Stomach smooth muscle (tissue), 2 donors: ENCODE measurements around the gene NFAM1.

Experiments used
- H3K27ac ChIP-seq: one replicate; pipeline ENCODE4 v1.7.0; 2013; ENCODE audit warnings: mild to moderate bottlenecking, low read length, inconsistent platforms
- H3K27me3 ChIP-seq, 2 donors: one replicate each; pipeline ENCODE4 v1.7.0; 2013; ENCODE audit warnings: low read length in 2 of 2; ENCODE audit not compliant: insufficient read depth in 2 of 2, control insufficient read depth in 1 of 2
- H3K36me3 ChIP-seq, 2 donors: one replicate each; pipeline ENCODE4 v1.7.0; 2013; ENCODE audit warnings: low read length in 2 of 2; ENCODE audit not compliant: control insufficient read depth in 2 of 2, insufficient read depth in 2 of 2
- H3K4me1 ChIP-seq: one replicate; pipeline ENCODE4 v1.7.0; 2013; ENCODE audit warnings: low read length; ENCODE audit not compliant: control insufficient read depth, insufficient read depth
- H3K4me3 ChIP-seq, 2 donors: one replicate each; pipeline ENCODE4 v1.7.0; 2013; ENCODE audit warnings: low read length in 2 of 2
- H3K9ac ChIP-seq, 2 donors: one replicate each; pipeline ENCODE4 v1.7.0; 2013; ENCODE audit warnings: low read length in 2 of 2, mild to moderate bottlenecking in 1 of 2
- H3K9me3 ChIP-seq, 2 donors: one replicate each; pipeline ENCODE4 v1.7.0; 2013; ENCODE audit warnings: low read length in 2 of 2; ENCODE audit not compliant: control insufficient read depth in 2 of 2
- donor health status: healthy.
- donor health status: Pancreatic carcinoma.

Gene NFAM1

DNA sequence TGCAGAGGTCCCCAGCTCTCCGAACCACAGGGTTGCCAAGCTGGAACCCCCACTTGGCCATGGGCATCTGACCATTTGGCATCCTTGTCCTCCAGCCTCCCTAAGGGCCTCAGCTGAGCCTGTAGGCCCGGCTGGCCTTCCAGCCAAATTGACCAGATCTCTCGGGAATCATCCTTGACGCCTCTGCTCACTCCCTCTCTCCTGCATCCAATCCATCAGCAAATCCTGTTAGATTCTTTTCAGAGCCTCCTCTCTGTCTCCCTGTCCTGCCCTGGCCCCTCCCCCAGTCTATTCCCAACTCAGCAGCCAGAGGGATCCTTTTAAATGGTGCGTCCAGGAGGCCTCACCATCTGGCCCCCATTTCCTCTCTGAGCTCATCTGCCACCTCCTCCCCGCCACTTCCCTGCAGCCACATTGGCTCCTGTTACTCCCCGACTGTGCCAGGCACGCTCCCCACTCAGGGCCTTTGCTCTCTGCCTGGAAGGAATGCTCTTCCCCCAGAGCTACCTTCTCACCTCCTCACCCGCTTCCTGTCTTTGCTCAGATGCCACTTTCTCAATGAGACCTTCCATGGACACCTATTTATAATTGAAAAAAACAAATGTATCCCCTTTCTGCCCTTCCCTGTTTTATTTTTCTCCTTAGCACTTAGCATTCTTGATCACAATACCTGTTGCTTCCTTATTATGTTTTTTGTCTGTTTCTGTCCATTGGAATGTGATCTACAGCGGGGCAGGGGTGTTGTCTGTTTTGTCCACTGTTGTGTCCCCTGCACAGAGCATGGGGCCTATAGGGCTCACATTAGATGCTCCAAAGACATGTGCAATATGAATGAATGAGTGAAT lies 78.1 kb downstream of the NFAM1 start:
- Histone ChIP-seq H3K36me3 (no peaks in the 10 kb centered on the region), H3K27ac (no peak overlapping the region), H3K4me1 (peaks cover 20% of the 10 kb centered on the region), H3K27me3 (no peaks in the 10 kb centered on the region), H3K4me3 (no peak overlapping the region), H3K9me3 (no peaks in the 10 kb centered on the region), H3K9ac (no peak overlapping the region)

GRCh38 chr22:42350373-42350772 lies 81.8 kb downstream of the NFAM1 start:
- H3K36me3 ChIP-seq, result no peaks in the 10 kb centered on the region
- no peaks in the 10 kb centered on the region for H3K9me3 ChIP-seq
- H3K27ac ChIP-seq, result no peak overlapping the region
- no peak overlapping the region for H3K9ac ChIP-seq
- H3K4me1 ChIP-seq, result peaks cover 9% of the 10 kb centered on the region
- H3K4me3 ChIP-seq, result no peak overlapping the region
- H3K27me3 ChIP-seq, result no peaks in the 10 kb centered on the region

- Histone ChIP-seq H3K9ac (no peak overlapping the region), H3K4me1 (peaks cover 18% of the 10 kb centered on the region), H3K36me3 (no peaks in the 10 kb centered on the region), H3K9me3 (no peaks in the 10 kb centered on the region), H3K27ac (no peak overlapping the region), H3K27me3 (no peaks in the 10 kb centered on the region), H3K4me3 (no peak overlapping the region)
Observed at GRCh38 chr22:42347281-42347824, 84.8 kb downstream of the NFAM1 start.

DNA sequence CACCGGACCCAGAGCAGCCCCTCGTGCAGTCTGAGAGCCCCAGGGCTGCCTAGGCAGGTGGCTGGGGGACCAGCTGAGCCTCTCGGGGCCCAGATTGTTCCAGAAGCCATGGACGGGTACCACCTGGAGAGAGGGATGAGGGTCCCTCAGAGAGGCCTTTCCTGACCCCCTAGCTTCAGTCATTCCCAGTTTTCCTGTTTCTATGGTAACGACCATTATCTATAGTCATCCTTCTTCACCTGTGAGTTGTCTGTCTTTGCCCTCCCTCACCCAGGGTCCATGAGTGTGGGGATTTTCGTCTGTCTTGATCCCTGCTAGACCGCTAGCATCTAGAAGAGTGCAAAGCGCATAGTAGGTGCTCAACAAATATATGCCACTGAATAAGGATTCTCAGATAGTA lies 85.5 kb downstream of the NFAM1 start:
- Histone ChIP-seq H3K4me1 (peaks cover 19% of the 10 kb centered on the region), H3K36me3 (no peaks in the 10 kb centered on the region), H3K9me3 (no peaks in the 10 kb centered on the region), H3K4me3 (no peak overlapping the region), H3K27ac (no peak overlapping the region), H3K27me3 (no peaks in the 10 kb centered on the region), H3K9ac (no peak overlapping the region)

- Histone ChIP-seq H3K9ac (no peak overlapping the region), H3K4me3 (no peak overlapping the region), H3K27ac (peak overlapping the region; percentile 76), H3K4me1 (peaks cover 26% of the 10 kb centered on the region), H3K9me3 (no peaks in the 10 kb centered on the region), H3K27me3 (no peaks in the 10 kb centered on the region), H3K36me3 (no peaks in the 10 kb centered on the region)
Observed at GRCh38 chr22:42345458-42345857, 86.7 kb downstream of the NFAM1 start.

- Histone ChIP-seq H3K36me3 (no peaks in the 10 kb centered on the region), H3K4me1 (peaks cover 31% of the 10 kb centered on the region), H3K27me3 (no peaks in the 10 kb centered on the region), H3K9ac (peak overlapping the region; percentile 51 to 55), H3K4me3 (peak overlapping the region; percentile 40 to 62), H3K27ac (peak overlapping the region; percentile 76), H3K9me3 (no peaks in the 10 kb centered on the region)
Observed at GRCh38 chr22:42344361-42344905, 87.8 kb downstream of the NFAM1 start.

DNA sequence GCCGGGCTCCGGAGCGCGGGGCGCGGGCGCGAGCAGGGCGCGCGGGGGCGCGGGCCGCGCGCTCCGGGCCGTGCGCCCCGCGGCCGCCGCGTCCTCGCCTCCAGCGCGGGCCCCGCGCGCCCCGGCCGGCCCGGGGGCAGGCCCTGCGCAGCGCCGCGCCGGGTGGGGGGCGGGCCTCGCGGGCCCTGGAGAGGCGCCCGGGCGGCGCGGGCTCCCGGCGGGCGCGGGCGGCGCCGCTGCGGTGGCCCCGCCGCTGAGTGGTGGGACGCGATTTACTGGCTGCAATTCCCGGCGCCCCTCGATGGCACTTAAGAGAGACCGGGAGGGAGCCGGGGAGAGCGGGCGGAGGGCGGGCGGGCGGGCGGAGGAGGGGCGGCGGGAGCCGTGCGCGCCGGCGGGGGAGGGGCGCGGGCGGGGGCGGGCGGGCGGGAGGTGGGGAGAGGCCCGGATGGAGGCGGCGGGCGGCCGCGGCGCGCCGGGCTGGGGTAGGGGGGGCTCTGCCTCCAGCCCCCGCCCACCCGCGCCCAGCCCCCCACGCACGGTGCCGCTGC lies 88.6 kb downstream of the NFAM1 start:
- no peaks in the 10 kb centered on the region for H3K36me3 ChIP-seq
- no peak overlapping the region for H3K9ac ChIP-seq
- H3K4me3 ChIP-seq, result no peak overlapping the region
- no peaks in the 10 kb centered on the region for H3K9me3 ChIP-seq
- no peaks in the 10 kb centered on the region for H3K27me3 ChIP-seq
- no peak overlapping the region for H3K27ac ChIP-seq
- H3K4me1 ChIP-seq, result peaks cover 39% of the 10 kb centered on the region

- peaks cover 39% of the 10 kb centered on the region for H3K4me1 ChIP-seq
- no peaks in the 10 kb centered on the region for H3K9me3 ChIP-seq
- H3K36me3 ChIP-seq, result no peaks in the 10 kb centered on the region
- peak overlapping the region; percentile 21 to 57 for H3K9ac ChIP-seq
- H3K27ac ChIP-seq, result no peak overlapping the region
- no peaks in the 10 kb centered on the region for H3K27me3 ChIP-seq
- peak overlapping the region; percentile 63 to 71 for H3K4me3 ChIP-seq
Observed at GRCh38 chr22:42343121-42343454, 89.1 kb downstream of the NFAM1 start.

- H3K27me3 ChIP-seq, result no peaks in the 10 kb centered on the region
- peak overlapping the region; percentile 63 to 71 for H3K4me3 ChIP-seq
- H3K9ac ChIP-seq, result peak overlapping the region; percentile 21 to 57
- peaks cover 42% of the 10 kb centered on the region for H3K4me1 ChIP-seq
- H3K27ac ChIP-seq, result no peak overlapping the region
- no peaks in the 10 kb centered on the region for H3K9me3 ChIP-seq
- no peaks in the 10 kb centered on the region for H3K36me3 ChIP-seq
Observed at GRCh38 chr22:42342426-42343120, 89.6 kb downstream of the NFAM1 start.

GRCh38 chr22:42341779-42342178 lies 90.4 kb downstream of the NFAM1 start:
- H3K27me3 ChIP-seq, result no peaks in the 10 kb centered on the region

More at GRCh38 chr22:42341779-42342178, 90.4 kb downstream of the NFAM1 start:
- Histone ChIP-seq H3K27ac (no peak overlapping the region), H3K9ac (no peak overlapping the region), H3K36me3 (no peaks in the 10 kb centered on the region), H3K9me3 (no peaks in the 10 kb centered on the region), H3K4me1 (peaks cover 42% of the 10 kb centered on the region), H3K4me3 (no peak overlapping the region)
